K562 (cell line): ENCODE results near the gene CPNE1. TPM values are rescaled to one million over a fixed set of nuclear protein-coding genes. Genes with fewer than 3 reads are reported as not detected.

Experiments
- ATAC-seq: fragments of 200-7000 bp; cut with Tn5 transposase; 3 replicates; pipeline ENCODE4 v1.9.1; 2020; ENCODE audit warnings: moderate library complexity
- BruUV-seq: library from RNA; stranded (reverse); fragments of 400-500 nt; replicated peaks from 2 replicates; lab custom pipeline; 2021; lab: Mats Ljungman, UMichigan
- CTCF ChIA-PET: fragments of 300-600 bp; formaldehyde crosslinking; extraction: SDS; loops from one replicate; lab custom pipeline; 2021; ENCODE audit warnings: low intra/inter-chr PET ratio; lab: Yijun Ruan, JAX
- POLR2A ChIA-PET: fragments of 300-600, 350-650 bp; sonication (Branson Sonifier 250); formaldehyde crosslinking; extraction: SDS; loops from one replicate; lab custom pipeline; 2021; ENCODE audit warnings: antibody characterized with exemption, inconsistent platforms; lab: Yijun Ruan, JAX
- DNase-seq, 4 experiments: peaks; one replicate each; pipeline versions ENCODE4 v3.0.0 to v3.0.0-alpha.2; 2011 to 2018; ENCODE audit warnings: low spot score in 3 of 4, mixed read lengths in 3 of 4; ENCODE audit errors: extremely low read depth in 1 of 4
- FAIRE-seq: peaks from 2 replicates; lab custom pipeline; 2011; peaks lifted over from hg19 to GRCh38; lab: Jason Lieb, UNC
- H2AFZ ChIP-seq: 2 replicates; pipeline ENCODE4 v1.6.0; 2011; ENCODE audit warnings: low read depth, low read length, control low read depth, inconsistent platforms
- H3K27ac ChIP-seq: fragments of 200-600 bp; 3 replicates; pipeline ENCODE4 v1.8.0; 2011; ENCODE audit warnings: low read depth, mild to moderate bottlenecking, control low read depth, inconsistent platforms, low read length, moderate library complexity, mixed read lengths; ENCODE audit errors: extremely low read depth
- H3K27me3 ChIP-seq, 2 experiments: fragments of 300-600 bp in 1 of 2; 2 replicates in 1 of 2; 3 replicates in 1 of 2; pipeline versions ENCODE4 v1.6.0 to v1.8.0; 2011; ENCODE audit warnings: inconsistent platforms in 2 of 2, low read length in 2 of 2, mild to moderate bottlenecking in 1 of 2, mixed read lengths in 1 of 2, moderate library complexity in 1 of 2; ENCODE audit not compliant: control insufficient read depth in 2 of 2, insufficient read depth in 2 of 2
- H3K36me3 ChIP-seq: fragments of 300-600 bp; 3 replicates; pipeline ENCODE4 v1.8.0; 2011; ENCODE audit warnings: mild to moderate bottlenecking, low read length, inconsistent platforms; ENCODE audit not compliant: control insufficient read depth, insufficient read depth
- H3K4me1 ChIP-seq, 2 experiments: fragments of 200-600 bp in 1 of 2; replicated peaks in 1 of 2; 2 replicates in 1 of 2; 3 replicates in 1 of 2; pipeline versions ENCODE4 v1.5.1 to v1.8.0; 2011; ENCODE audit warnings: inconsistent platforms in 2 of 2, low read length in 2 of 2, mild to moderate bottlenecking in 1 of 2, mixed read lengths in 1 of 2, moderate library complexity in 1 of 2; ENCODE audit not compliant: control insufficient read depth in 2 of 2, insufficient read depth in 2 of 2
- H3K4me2 ChIP-seq: 2 replicates; pipeline ENCODE4 v1.6.1; 2011; ENCODE audit warnings: low read length, control low read depth, inconsistent platforms, mixed read lengths; ENCODE audit not compliant: insufficient read depth
- H3K4me3 ChIP-seq: fragments of 200-600 bp; sonication (generic), shearing (Covaris generic); 2 replicates; pipeline ENCODE4 v1.5.1; 2016; ENCODE audit warnings: control low read depth, inconsistent platforms
- H3K79me2 ChIP-seq: fragments of 200-600 bp; 3 replicates; pipeline ENCODE4 v1.8.0; 2011; ENCODE audit warnings: low read length, inconsistent platforms; ENCODE audit not compliant: control insufficient read depth, insufficient read depth
- H3K9ac ChIP-seq, 2 experiments: 2 replicates each; pipeline versions ENCODE4 v1.6.0 to v1.6.1; 2011; ENCODE audit warnings: low read depth in 2 of 2, low read length in 2 of 2, control low read depth in 1 of 2, inconsistent platforms in 1 of 2, mild to moderate bottlenecking in 1 of 2, mixed read lengths in 1 of 2; ENCODE audit not compliant: insufficient read depth in 1 of 2
- H3K9me1 ChIP-seq: one replicate; pipeline ENCODE4 v1.6.0; 2011; ENCODE audit warnings: inconsistent platforms, mild to moderate bottlenecking, low read length, moderate library complexity; ENCODE audit not compliant: control insufficient read depth, insufficient read depth
- H3K9me3 ChIP-seq: replicated peaks from 2 replicates; pipeline ENCODE4 v1.5.1; 2011; ENCODE audit warnings: low read depth, low read length, inconsistent platforms; ENCODE audit not compliant: control insufficient read depth, insufficient read depth
- H4K20me1 ChIP-seq: replicated peaks from 2 replicates; pipeline ENCODE4 v1.6.1; 2011; ENCODE audit warnings: low read length, inconsistent platforms, mixed read lengths; ENCODE audit not compliant: control insufficient read depth, insufficient read depth
- CXXC5 ChIP-seq: fragments of 250-450 bp; sonication (Bioruptor Pico); IDR thresholded peaks from 2 replicates; pipeline ENCODE4 v1.8.0; 2022; ENCODE audit warnings: inconsistent platforms, mild to moderate bottlenecking, moderate library complexity
- NFYB ChIP-seq: IDR thresholded peaks from 2 replicates; pipeline ENCODE4 v1.6.1; 2011; ENCODE audit warnings: mild to moderate bottlenecking, moderate library complexity; ENCODE audit not compliant: insufficient read length; ENCODE audit errors: extremely low read depth
- NR4A1 ChIP-seq, 2 experiments: fragments of 250-450 bp in 1 of 2; fragments of 450-650 bp in 1 of 2; sonication (Bioruptor Pico) in 1 of 2; IDR thresholded peaks; 2 replicates each; pipeline versions ENCODE4 v1.4.0 to v1.6.1; 2016 to 2020; ENCODE audit warnings: mild to moderate bottlenecking in 2 of 2, missing compliant biosample characterization in 1 of 2, missing genetic modification characterization in 1 of 2, moderate library complexity in 1 of 2
- RBM22 ChIP-seq: fragments of 200-400 bp; formaldehyde crosslinking; IDR thresholded peaks from 2 replicates; pipeline ENCODE4 v1.6.1; 2018; ENCODE audit warnings: low read length, low read depth; ENCODE audit not compliant: poor library complexity, severe bottlenecking
- SNRNP70 ChIP-seq: fragments of 200-400 bp; formaldehyde crosslinking; optimal IDR thresholded peaks from 2 replicates; pipeline ENCODE3; 2017; ENCODE audit warnings: low read depth, low read length
- ZNF12 ChIP-seq: sonication (generic); formaldehyde crosslinking; IDR thresholded peaks from 2 replicates; pipeline ENCODE4 v1.4.0; 2020; ENCODE audit warnings: mild to moderate bottlenecking, missing genetic modification reagents
- ZNF347 ChIP-seq: fragments of 450-650 bp; formaldehyde crosslinking; IDR thresholded peaks from 2 replicates; pipeline ENCODE4 v1.4.0; 2020; ENCODE audit warnings: low read depth, mild to moderate bottlenecking, moderate library complexity
- ZNF717 ChIP-seq: fragments of 250-450 bp; sonication (Bioruptor Pico); IDR thresholded peaks from 2 replicates; pipeline ENCODE4 v1.5.0; 2021
- WGBS: fragments of 100-300 bp; shearing (Covaris generic); methylation state at CpG from one replicate; pipeline ENCODE4 v1.1.6; 2016; ENCODE audit warnings: low coverage, mixed read lengths; ENCODE audit not compliant: insufficient coverage; ENCODE audit errors: missing lambda C conversion rate; 5-methylcytosine and 5-hydroxymethylcytosine counted together
- in situ Hi-C: fragments of 300-500 bp; cut with MboI; formaldehyde crosslinking; loops from 4 replicates; pipeline ENCODE4 v1.15.0; 2018; ENCODE audit warnings: inconsistent platforms, mixed read lengths
- intact Hi-C: fragments of 100-400 bp; cut with micrococcal nuclease; formaldehyde crosslinking; loops from 2 replicates; pipeline ENCODE4 v1.14.2; 2022
- polyA plus RNA-seq, 8 experiments: library from polyadenylated mRNA; depleted of rRNA in 4 of 8; stranded (reverse) in 5 of 8; unstranded in 3 of 8; fragments of >200 nt; fragmentation: Nextera tagmentation in 2 of 8; fragmentation: Illumina TruSeq in 1 of 8; extraction: Ambion mirVana in 2 of 8; extraction: Trizol in 1 of 8; gene quantifications; 2 replicates each; pipeline versions ENCODE4 v1.2.1 to v1.2.3, GENCODE V29; 2011 to 2014; ENCODE audit warnings: inconsistent platforms in 1 of 8, missing spikeins in 1 of 8
- total RNA-seq, 7 experiments: library from RNA; depleted of rRNA in 6 of 7; stranded (reverse); fragments of >200 nt in 6 of 7; fragmentation: Illumina TruSeq in 2 of 7; extraction: Trizol in 2 of 7; gene quantifications; 2 replicates each; pipeline versions ENCODE4 v1.2.1 to v1.2.3, GENCODE V29; 2011 to 2021; ENCODE audit warnings: low replicate concordance in 1 of 7
- TF ChIP-seq, protein P1 (sequence below), 2 experiments: IDR thresholded peaks; 2 replicates each; pipeline ENCODE4 v1.6.1; 2012; ENCODE audit warnings: improper control_type of control experiment in 2 of 2, low read depth in 2 of 2, low read length in 2 of 2, borderline replicate concordance in 1 of 2
- TF ChIP-seq, protein P2 (sequence below): fragments of 450-650 bp; IDR thresholded peaks from 2 replicates; pipeline ENCODE4 v1.6.1; 2016; ENCODE audit warnings: antibody characterized with exemption
- TF ChIP-seq, protein P3 (sequence below): fragments of 250-450 bp; sonication (Bioruptor Pico); IDR thresholded peaks from 2 replicates; pipeline ENCODE4 v1.4.0; 2020
- TF ChIP-seq, protein P4 (sequence below): fragments of 450-650 bp; formaldehyde crosslinking; IDR thresholded peaks from 2 replicates; pipeline ENCODE4 v1.4.0; 2022; ENCODE audit warnings: mild to moderate bottlenecking, moderate library complexity

CPNE1 gene
- total and polyA plus RNA-seq, 9 of the 15 experiments (the other 6 are each of a cell fraction or from before 2014, with no cell fraction given): 42.1 to 102 (median 56.0) TPM

DNA sequence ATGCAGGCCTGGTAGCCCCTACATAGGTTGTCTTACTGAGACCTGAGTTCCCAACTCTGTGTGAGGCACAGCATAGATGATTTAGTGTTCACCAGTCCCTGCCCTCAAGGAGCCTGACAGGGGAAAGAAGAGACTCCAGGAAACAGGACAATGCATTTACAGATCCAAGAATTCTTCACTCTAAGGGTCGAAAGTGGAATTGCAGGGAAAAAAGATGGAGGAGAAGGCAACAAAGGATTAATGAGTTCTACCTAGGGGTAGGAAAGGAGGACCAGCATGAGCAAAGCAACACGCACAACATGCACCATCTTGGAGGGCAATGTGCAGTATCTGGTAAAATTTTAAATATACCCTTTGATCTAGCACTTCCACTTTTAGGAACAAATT, 43.1 kb downstream of the CPNE1 start (continued):
- TF ChIP-seq, protein P1, sequence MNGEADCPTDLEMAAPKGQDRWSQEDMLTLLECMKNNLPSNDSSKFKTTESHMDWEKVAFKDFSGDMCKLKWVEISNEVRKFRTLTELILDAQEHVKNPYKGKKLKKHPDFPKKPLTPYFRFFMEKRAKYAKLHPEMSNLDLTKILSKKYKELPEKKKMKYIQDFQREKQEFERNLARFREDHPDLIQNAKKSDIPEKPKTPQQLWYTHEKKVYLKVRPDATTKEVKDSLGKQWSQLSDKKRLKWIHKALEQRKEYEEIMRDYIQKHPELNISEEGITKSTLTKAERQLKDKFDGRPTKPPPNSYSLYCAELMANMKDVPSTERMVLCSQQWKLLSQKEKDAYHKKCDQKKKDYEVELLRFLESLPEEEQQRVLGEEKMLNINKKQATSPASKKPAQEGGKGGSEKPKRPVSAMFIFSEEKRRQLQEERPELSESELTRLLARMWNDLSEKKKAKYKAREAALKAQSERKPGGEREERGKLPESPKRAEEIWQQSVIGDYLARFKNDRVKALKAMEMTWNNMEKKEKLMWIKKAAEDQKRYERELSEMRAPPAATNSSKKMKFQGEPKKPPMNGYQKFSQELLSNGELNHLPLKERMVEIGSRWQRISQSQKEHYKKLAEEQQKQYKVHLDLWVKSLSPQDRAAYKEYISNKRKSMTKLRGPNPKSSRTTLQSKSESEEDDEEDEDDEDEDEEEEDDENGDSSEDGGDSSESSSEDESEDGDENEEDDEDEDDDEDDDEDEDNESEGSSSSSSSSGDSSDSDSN (IDR thresholded peaks at IDR 0.05; ENCODE audit: borderline replicate concordance in 1 of 2, low read depth in 2 of 2, low read length in 2 of 2): no peak
- TF ChIP-seq NFYB: no peak
- TF ChIP-seq ZNF717 (CRISPR knock-in tag): no peak
- TF ChIP-seq, all 486 proteins: peak for 0

DNA sequence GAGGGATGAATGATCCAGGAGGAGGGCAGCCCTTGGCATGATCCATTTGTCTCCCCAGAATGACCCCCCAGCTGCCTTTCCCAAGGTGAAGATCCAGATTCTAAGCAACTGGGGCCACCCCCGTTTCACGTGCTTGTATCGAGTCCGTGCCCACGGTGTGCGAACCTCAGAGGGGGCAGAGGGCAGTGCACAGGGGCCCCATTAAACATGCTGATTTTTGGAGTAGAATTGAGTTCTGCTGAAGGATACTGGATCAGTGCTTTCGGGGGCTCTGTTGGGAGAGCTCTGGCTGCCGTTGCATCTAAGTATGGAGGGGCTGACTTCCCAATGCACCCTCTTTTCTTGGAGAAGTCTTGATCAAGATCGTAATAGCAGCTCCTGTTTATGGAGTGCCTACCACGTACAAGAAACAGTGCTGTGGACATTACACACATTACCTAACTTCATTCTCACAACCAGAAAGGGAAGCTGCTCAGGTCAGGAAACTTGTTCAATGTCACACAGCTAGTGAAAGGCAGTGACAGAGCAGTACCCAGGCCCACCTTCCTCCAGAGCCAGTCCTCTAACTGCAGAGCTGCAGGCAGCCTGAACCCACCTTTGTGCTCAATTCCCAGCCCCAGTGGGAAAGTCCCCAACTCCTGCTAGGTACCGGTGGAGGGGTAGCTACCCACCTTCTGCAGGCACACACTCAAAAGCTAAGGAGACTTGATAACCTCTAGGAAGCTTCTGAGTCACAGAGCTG, 43.7 kb downstream of the CPNE1 start:
- Histone ChIP-seq H3K9ac (no peak overlapping the region; a peak in 1 of 4 replicates), H3K27me3 (no peaks in the 10 kb centered on the region), H3K9me1 (no peaks in the 10 kb centered on the region), H3K9me3 (no peaks in the 10 kb centered on the region), H3K4me3 (no peak overlapping the region), H3K36me3 (peaks cover 12% of the 10 kb centered on the region; the same call in 2 of the 3 replicates), H2AFZ (no peak overlapping the region), H3K4me1 (peaks cover 7 to 32% of the 10 kb centered on the region in 2 experiments; a peak in 4 of 5 replicates), H3K79me2 (0 out of 3 replicates have a peak, but pooled peaks cover 4% of the 10 kb centered on the region), H4K20me1 (no peaks in the 10 kb centered on the region), H3K4me2 (no peak overlapping the region), H3K27ac (no peak overlapping the region)
- ChIA-PET POLR2A (interaction anchor here (0.6 to 2.0 kb wide), 4 partner anchors 10 to 40 kb away, joined by 3 to 6 read pairs (median 4); no protein-coding TSS in a partner anchor), CTCF (no interaction called here)
- in situ Hi-C loops (no loop called here), intact Hi-C loops (no loop called here)
- BruUV-seq: no TSS peak
- FAIRE-seq (peak; percentile 67), DNase-seq (no peak), ATAC-seq (no peak)
- 82% methylated on average over 6 of the region's 11 CpGs for WGBS
- TF ChIP-seq RBM22 (no peak), ZNF12 (no peak), NR4A1 (CRISPR knock-in tag; IDR thresholded peaks at IDR 0.05) (no peak), NR4A1 (tag; IDR thresholded peaks at IDR 0.05) (no peak), CXXC5 (CRISPR knock-in tag) (no peak), ZNF347 (CRISPR knock-in tag) (no peak), SNRNP70 (no peak)
- TF ChIP-seq, protein P2, sequence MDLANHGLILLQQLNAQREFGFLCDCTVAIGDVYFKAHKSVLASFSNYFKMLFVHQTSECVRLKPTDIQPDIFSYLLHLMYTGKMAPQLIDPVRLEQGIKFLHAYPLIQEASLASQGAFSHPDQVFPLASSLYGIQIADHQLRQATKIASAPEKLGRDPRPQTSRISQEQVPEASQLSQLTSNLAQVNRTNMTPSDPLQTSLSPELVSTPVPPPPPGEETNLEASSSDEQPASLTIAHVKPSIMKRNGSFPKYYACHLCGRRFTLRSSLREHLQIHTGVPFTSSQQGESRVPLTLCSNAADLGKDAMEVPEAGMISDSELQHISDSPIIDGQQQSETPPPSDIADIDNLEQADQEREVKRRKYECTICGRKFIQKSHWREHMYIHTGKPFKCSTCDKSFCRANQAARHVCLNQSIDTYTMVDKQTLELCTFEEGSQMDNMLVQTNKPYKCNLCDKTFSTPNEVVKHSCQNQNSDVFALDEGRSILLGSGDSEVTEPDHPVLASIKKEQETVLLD: no peak
- TF ChIP-seq, protein P3, sequence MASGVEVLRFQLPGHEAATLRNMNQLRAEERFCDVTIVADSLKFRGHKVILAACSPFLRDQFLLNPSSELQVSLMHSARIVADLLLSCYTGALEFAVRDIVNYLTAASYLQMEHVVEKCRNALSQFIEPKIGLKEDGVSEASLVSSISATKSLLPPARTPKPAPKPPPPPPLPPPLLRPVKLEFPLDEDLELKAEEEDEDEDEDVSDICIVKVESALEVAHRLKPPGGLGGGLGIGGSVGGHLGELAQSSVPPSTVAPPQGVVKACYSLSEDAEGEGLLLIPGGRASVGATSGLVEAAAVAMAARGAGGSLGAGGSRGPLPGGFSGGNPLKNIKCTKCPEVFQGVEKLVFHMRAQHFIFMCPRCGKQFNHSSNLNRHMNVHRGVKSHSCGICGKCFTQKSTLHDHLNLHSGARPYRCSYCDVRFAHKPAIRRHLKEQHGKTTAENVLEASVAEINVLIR (CRISPR knock-in tag): no peak
- TF ChIP-seq, protein P4, sequence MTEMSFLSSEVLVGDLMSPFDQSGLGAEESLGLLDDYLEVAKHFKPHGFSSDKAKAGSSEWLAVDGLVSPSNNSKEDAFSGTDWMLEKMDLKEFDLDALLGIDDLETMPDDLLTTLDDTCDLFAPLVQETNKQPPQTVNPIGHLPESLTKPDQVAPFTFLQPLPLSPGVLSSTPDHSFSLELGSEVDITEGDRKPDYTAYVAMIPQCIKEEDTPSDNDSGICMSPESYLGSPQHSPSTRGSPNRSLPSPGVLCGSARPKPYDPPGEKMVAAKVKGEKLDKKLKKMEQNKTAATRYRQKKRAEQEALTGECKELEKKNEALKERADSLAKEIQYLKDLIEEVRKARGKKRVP (CRISPR knock-in tag): no peak
